ENCODE results near the gene RELA.

The RELA gene

GRCh38 chr11:65606876-65607613 lies 55.7 kb downstream of the RELA start:
- H3K4me1 Mint-ChIP-seq, result peaks cover 36% of the 10 kb centered on the region
- peak overlapping the region; percentile 55 for H3K4me3 Mint-ChIP-seq
- TF ChIP-seq CTCF (IDR thresholded peaks at IDR 0.05), result no peak
- peak; percentile 96 for DNase-seq
- no peaks in the 10 kb centered on the region for H3K9me3 Mint-ChIP-seq
- no peak overlapping the region for H3K27ac Mint-ChIP-seq
- peaks cover 9% of the 10 kb centered on the region for H3K27me3 Mint-ChIP-seq (ENCODE audit: low read depth, poor library complexity)
- H3K36me3 Mint-ChIP-seq (ENCODE audit: low read depth), result peaks cover 44% of the 10 kb centered on the region

GRCh38 chr11:65604258-65604657 lies 58.5 kb downstream of the RELA start:
- Mint-ChIP-seq H3K27me3 (ENCODE audit: low read depth, poor library complexity) (no peaks in the 10 kb centered on the region), H3K4me3 (no peak overlapping the region), H3K27ac (no peak overlapping the region), H3K4me1 (peaks cover 12% of the 10 kb centered on the region), H3K36me3 (ENCODE audit: low read depth) (peaks cover 38% of the 10 kb centered on the region), H3K9me3 (no peaks in the 10 kb centered on the region)
- TF ChIP-seq CTCF (IDR thresholded peaks at IDR 0.05), result no peak
- no peak for DNase-seq

Data from nephron progenitor cell (in vitro differentiated cells).